ENCODE measurements around the gene DPP6. TPM values are rescaled to one million over a fixed set of nuclear protein-coding genes. Genes with fewer than 3 reads are reported as not detected.

Gene DPP6
- total RNA-seq, 1 donor from 2014 or later, result 1.4 TPM

- no peak for DNase-seq (ENCODE audit: low spot score)
- Mint-ChIP-seq H3K4me1 (ENCODE audit: unreplicated experiment) (peaks cover 10% of the 10 kb centered on the region), H3K27ac (ENCODE audit: unreplicated experiment) (no peak overlapping the region), H3K27me3 (ENCODE audit: unreplicated experiment) (no peaks in the 10 kb centered on the region), H3K9me3 (ENCODE audit: unreplicated experiment) (no peaks in the 10 kb centered on the region), H3K36me3 (ENCODE audit: low read depth, unreplicated experiment) (no peaks in the 10 kb centered on the region), H3K4me3 (ENCODE audit: unreplicated experiment) (no peak overlapping the region)
- no peak for TF ChIP-seq CTCF (IDR thresholded peaks at IDR 0.05; ENCODE audit: unreplicated experiment)
Measured at GRCh38 chr7:154569916-154570315, 517.7 kb downstream of the DPP6 start.

GRCh38 chr7:154571772-154572171 is 519.6 kb downstream of the DPP6 start:
- no peak for DNase-seq (ENCODE audit: low spot score)
- peaks cover 4% of the 10 kb centered on the region for H3K27me3 Mint-ChIP-seq (ENCODE audit: unreplicated experiment)
- no peaks in the 10 kb centered on the region for H3K36me3 Mint-ChIP-seq (ENCODE audit: low read depth, unreplicated experiment)
- peaks cover 10% of the 10 kb centered on the region for H3K4me1 Mint-ChIP-seq (ENCODE audit: unreplicated experiment)
- H3K9me3 Mint-ChIP-seq (ENCODE audit: unreplicated experiment), result no peaks in the 10 kb centered on the region
- no peak for TF ChIP-seq CTCF (IDR thresholded peaks at IDR 0.05; ENCODE audit: unreplicated experiment)
- H3K4me3 Mint-ChIP-seq (ENCODE audit: unreplicated experiment), result no peak overlapping the region
- no peak overlapping the region for H3K27ac Mint-ChIP-seq (ENCODE audit: unreplicated experiment)

DNA sequence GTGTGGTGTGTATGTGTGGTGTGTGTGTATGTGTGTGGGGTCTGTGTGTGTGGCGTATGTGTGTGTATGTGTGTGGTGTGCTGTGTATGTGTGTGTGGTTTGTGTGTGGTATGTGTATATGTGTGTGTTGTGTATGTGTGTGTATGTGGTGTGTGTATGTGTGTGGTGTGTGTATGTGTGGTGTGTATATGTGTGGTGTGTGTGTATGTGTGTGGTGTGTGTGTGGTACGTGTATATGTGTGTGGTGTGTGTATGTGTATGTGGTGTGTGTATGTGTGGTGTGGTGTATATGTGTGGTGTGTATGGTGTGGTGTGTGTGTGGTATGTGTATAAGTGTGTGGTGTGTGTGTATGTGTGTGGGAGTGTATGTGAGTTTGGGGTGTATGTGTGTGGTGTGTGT is 522.0 kb downstream of the DPP6 start:
- Mint-ChIP-seq H3K27ac (ENCODE audit: unreplicated experiment) (no peak overlapping the region), H3K36me3 (ENCODE audit: low read depth, unreplicated experiment) (no peaks in the 10 kb centered on the region)
- no peak for DNase-seq (ENCODE audit: low spot score)

GRCh38 chr7:154575497-154575896 is 523.3 kb downstream of the DPP6 start:
- H3K4me3 Mint-ChIP-seq (ENCODE audit: unreplicated experiment), result no peak overlapping the region
- no peaks in the 10 kb centered on the region for H3K4me1 Mint-ChIP-seq (ENCODE audit: unreplicated experiment)
- DNase-seq (ENCODE audit: low spot score), result no peak
- no peak overlapping the region for H3K27ac Mint-ChIP-seq (ENCODE audit: unreplicated experiment)
- TF ChIP-seq CTCF (IDR thresholded peaks at IDR 0.05; ENCODE audit: unreplicated experiment), result no peak
- H3K36me3 Mint-ChIP-seq (ENCODE audit: low read depth, unreplicated experiment), result no peaks in the 10 kb centered on the region
- peaks cover 5% of the 10 kb centered on the region for H3K27me3 Mint-ChIP-seq (ENCODE audit: unreplicated experiment)
- no peaks in the 10 kb centered on the region for H3K9me3 Mint-ChIP-seq (ENCODE audit: unreplicated experiment)

More for the DNA sequence above, 522.0 kb downstream of the DPP6 start:
- peaks cover 5% of the 10 kb centered on the region for H3K27me3 Mint-ChIP-seq (ENCODE audit: unreplicated experiment)
- TF ChIP-seq CTCF (IDR thresholded peaks at IDR 0.05; ENCODE audit: unreplicated experiment), result no peak
- no peaks in the 10 kb centered on the region for H3K9me3 Mint-ChIP-seq (ENCODE audit: unreplicated experiment)
- H3K4me3 Mint-ChIP-seq (ENCODE audit: unreplicated experiment), result no peak overlapping the region
- H3K4me1 Mint-ChIP-seq (ENCODE audit: unreplicated experiment), result no peaks in the 10 kb centered on the region

DNA sequence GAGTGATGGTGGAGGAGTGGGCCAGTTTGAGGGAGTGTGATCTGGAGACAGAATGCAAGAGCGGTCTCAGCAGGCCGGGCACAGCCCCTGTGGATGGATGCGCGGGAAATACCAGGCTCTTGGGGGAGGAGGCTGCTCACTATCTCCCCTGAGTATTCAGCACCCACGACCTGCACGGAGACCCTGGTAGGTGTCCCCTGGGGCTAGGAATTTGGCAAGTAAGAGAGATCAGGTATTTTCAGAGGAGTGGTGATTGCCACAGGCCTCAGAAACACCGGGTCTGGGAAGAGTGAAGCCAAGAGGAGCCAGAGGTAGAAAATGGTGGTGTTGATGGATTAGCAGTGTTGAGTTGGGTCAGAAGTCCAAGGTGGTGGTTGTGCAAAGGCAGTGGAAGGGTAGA is 524.4 kb downstream of the DPP6 start:
- H3K4me1 Mint-ChIP-seq (ENCODE audit: unreplicated experiment), result no peaks in the 10 kb centered on the region
- no peaks in the 10 kb centered on the region for H3K36me3 Mint-ChIP-seq (ENCODE audit: low read depth, unreplicated experiment)

More for the DNA sequence above, 524.4 kb downstream of the DPP6 start:
- Mint-ChIP-seq H3K27ac (ENCODE audit: unreplicated experiment) (peak overlapping the region; percentile 2), H3K27me3 (ENCODE audit: unreplicated experiment) (peaks cover 5% of the 10 kb centered on the region), H3K9me3 (ENCODE audit: unreplicated experiment) (no peaks in the 10 kb centered on the region), H3K4me3 (ENCODE audit: unreplicated experiment) (no peak overlapping the region)
- no peak for DNase-seq (ENCODE audit: low spot score)
- no peak for TF ChIP-seq CTCF (IDR thresholded peaks at IDR 0.05; ENCODE audit: unreplicated experiment)
